ENCODE results near the gene LRRC7. TPM values are rescaled to one million over a fixed set of nuclear protein-coding genes. Genes with fewer than 3 reads are reported as not detected.

LRRC7 gene
- total RNA-seq, 1 experiment from 2014 or later = not detected

- H3K36me3 ChIP-seq (ENCODE audit: insufficient read depth, low read length) = no peaks in the 10 kb centered on the region
- H3K27me3 ChIP-seq (ENCODE audit: low read length) = no peaks in the 10 kb centered on the region
- H2AFZ ChIP-seq (ENCODE audit: low read length) = no peak overlapping the region
- no peaks in the 10 kb centered on the region for H3K4me1 ChIP-seq (ENCODE audit: low read length)
- H3K79me2 ChIP-seq (ENCODE audit: low read length) = no peaks in the 10 kb centered on the region
- H3K27ac ChIP-seq (ENCODE audit: low read length) = no peak overlapping the region
- H3K4me3 ChIP-seq (ENCODE audit: low read length) = no peak overlapping the region
- H3K9me2 ChIP-seq (replicated peaks; ENCODE audit: insufficient read depth, low read length) = no peaks in the 10 kb centered on the region
- no peak overlapping the region for H3K4me2 ChIP-seq (ENCODE audit: low read depth, low read length, poor library complexity, severe bottlenecking)
- no peak overlapping the region for H3K9ac ChIP-seq (ENCODE audit: low read length)
- H3K9me3 ChIP-seq (ENCODE audit: low read length) = no peaks in the 10 kb centered on the region
- no peaks in the 10 kb centered on the region for H4K20me1 ChIP-seq (ENCODE audit: insufficient read depth, low read depth, low read length)
- DNase-seq = no peak
Observed at GRCh38 chr1:70101231-70101630, 533.5 kb downstream of the LRRC7 start.

DNA sequence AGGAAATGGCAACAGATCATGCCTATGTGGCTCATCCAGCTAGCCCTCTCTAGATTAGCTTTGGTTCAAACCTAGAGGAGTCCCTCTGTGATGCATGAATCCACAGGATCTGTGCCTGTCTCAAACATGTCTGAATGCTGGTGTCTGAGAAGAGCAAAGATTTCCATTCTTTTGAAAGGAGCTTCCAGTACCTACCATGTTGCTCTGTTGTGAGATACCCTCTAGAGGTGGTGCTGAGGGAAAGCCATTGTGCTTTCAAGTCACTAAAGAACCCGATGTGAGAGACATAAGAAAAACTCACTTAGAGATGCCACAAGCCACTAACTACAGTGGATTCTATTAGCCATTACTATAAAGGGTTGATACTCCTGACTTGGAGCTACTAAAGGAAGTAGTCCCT is 534.1 kb downstream of the LRRC7 start:
- Histone ChIP-seq H3K27ac (ENCODE audit: low read length) (no peak overlapping the region), H3K36me3 (ENCODE audit: insufficient read depth, low read length) (no peaks in the 10 kb centered on the region), H2AFZ (ENCODE audit: low read length) (no peak overlapping the region), H3K79me2 (ENCODE audit: low read length) (no peaks in the 10 kb centered on the region), H3K9me3 (ENCODE audit: low read length) (no peaks in the 10 kb centered on the region), H3K9ac (ENCODE audit: low read length) (no peak overlapping the region), H3K4me2 (ENCODE audit: low read depth, low read length, poor library complexity, severe bottlenecking) (no peak overlapping the region), H3K27me3 (ENCODE audit: low read length) (no peaks in the 10 kb centered on the region), H3K4me1 (ENCODE audit: low read length) (no peaks in the 10 kb centered on the region), H3K4me3 (ENCODE audit: low read length) (no peak overlapping the region), H4K20me1 (ENCODE audit: insufficient read depth, low read depth, low read length) (no peaks in the 10 kb centered on the region), H3K9me2 (replicated peaks; ENCODE audit: insufficient read depth, low read length) (no peaks in the 10 kb centered on the region)
- no peak for DNase-seq

GRCh38 chr1:70103770-70104169 is 536.0 kb downstream of the LRRC7 start:
- Histone ChIP-seq H3K4me3 (ENCODE audit: low read length) (no peak overlapping the region), H3K36me3 (ENCODE audit: insufficient read depth, low read length) (no peaks in the 10 kb centered on the region), H3K79me2 (ENCODE audit: low read length) (no peaks in the 10 kb centered on the region), H3K4me2 (ENCODE audit: low read depth, low read length, poor library complexity, severe bottlenecking) (no peak overlapping the region), H3K9me3 (ENCODE audit: low read length) (no peaks in the 10 kb centered on the region), H3K27ac (ENCODE audit: low read length) (no peak overlapping the region), H3K9ac (ENCODE audit: low read length) (no peak overlapping the region), H2AFZ (ENCODE audit: low read length) (no peak overlapping the region), H3K27me3 (ENCODE audit: low read length) (no peaks in the 10 kb centered on the region), H3K9me2 (replicated peaks; ENCODE audit: insufficient read depth, low read length) (no peaks in the 10 kb centered on the region), H4K20me1 (ENCODE audit: insufficient read depth, low read depth, low read length) (no peaks in the 10 kb centered on the region), H3K4me1 (ENCODE audit: low read length) (no peaks in the 10 kb centered on the region)
- DNase-seq = no peak

- H3K4me2 ChIP-seq (ENCODE audit: low read depth, low read length, poor library complexity, severe bottlenecking) = no peak overlapping the region
- H3K36me3 ChIP-seq (ENCODE audit: insufficient read depth, low read length) = no peaks in the 10 kb centered on the region
- no peaks in the 10 kb centered on the region for H3K79me2 ChIP-seq (ENCODE audit: low read length)
- no peak overlapping the region for H2AFZ ChIP-seq (ENCODE audit: low read length)
- DNase-seq = no peak
- no peak overlapping the region for H3K9ac ChIP-seq (ENCODE audit: low read length)
- no peaks in the 10 kb centered on the region for H3K27me3 ChIP-seq (ENCODE audit: low read length)
- H4K20me1 ChIP-seq (ENCODE audit: insufficient read depth, low read depth, low read length) = no peaks in the 10 kb centered on the region
- no peaks in the 10 kb centered on the region for H3K9me2 ChIP-seq (replicated peaks; ENCODE audit: insufficient read depth, low read length)
- H3K27ac ChIP-seq (ENCODE audit: low read length) = no peak overlapping the region
- no peaks in the 10 kb centered on the region for H3K9me3 ChIP-seq (ENCODE audit: low read length)
- H3K4me3 ChIP-seq (ENCODE audit: low read length) = no peak overlapping the region
- H3K4me1 ChIP-seq (ENCODE audit: low read length) = no peaks in the 10 kb centered on the region
Observed at GRCh38 chr1:70109241-70109640, 541.5 kb downstream of the LRRC7 start.

- Histone ChIP-seq H2AFZ (ENCODE audit: low read length) (no peak overlapping the region), H3K9me2 (replicated peaks; ENCODE audit: insufficient read depth, low read length) (no peaks in the 10 kb centered on the region), H3K36me3 (ENCODE audit: insufficient read depth, low read length) (no peaks in the 10 kb centered on the region), H3K4me2 (ENCODE audit: low read depth, low read length, poor library complexity, severe bottlenecking) (no peak overlapping the region), H3K4me3 (ENCODE audit: low read length) (no peak overlapping the region), H3K27ac (ENCODE audit: low read length) (no peak overlapping the region), H3K79me2 (ENCODE audit: low read length) (no peaks in the 10 kb centered on the region), H3K27me3 (ENCODE audit: low read length) (no peaks in the 10 kb centered on the region), H3K9ac (ENCODE audit: low read length) (no peak overlapping the region), H3K4me1 (ENCODE audit: low read length) (no peaks in the 10 kb centered on the region), H4K20me1 (ENCODE audit: insufficient read depth, low read depth, low read length) (no peaks in the 10 kb centered on the region), H3K9me3 (ENCODE audit: low read length) (no peaks in the 10 kb centered on the region)
- DNase-seq = no peak
Observed at GRCh38 chr1:70112838-70113237, 545.1 kb downstream of the LRRC7 start.

DNA sequence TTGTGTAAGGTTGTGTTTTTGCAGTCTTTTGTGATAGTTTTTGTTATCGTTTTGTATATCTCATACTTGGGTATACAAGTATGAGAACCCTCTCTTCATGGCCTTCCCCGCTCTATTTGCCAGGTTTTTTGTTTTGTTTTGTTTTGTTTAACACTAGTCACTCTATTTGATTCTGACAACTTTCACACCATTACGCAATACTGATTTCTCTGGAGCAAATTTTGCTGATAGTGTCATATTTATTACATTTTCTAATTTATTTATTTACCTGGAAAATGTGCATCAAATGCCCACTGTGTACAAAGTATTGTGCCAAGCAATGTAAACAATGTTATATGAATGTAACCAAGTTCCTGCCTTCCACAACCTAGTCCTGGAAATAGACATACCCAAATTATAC is 547.6 kb downstream of the LRRC7 start:
- Histone ChIP-seq H3K27ac (ENCODE audit: low read length) (no peak overlapping the region), H3K79me2 (ENCODE audit: low read length) (no peaks in the 10 kb centered on the region), H3K4me1 (ENCODE audit: low read length) (no peaks in the 10 kb centered on the region), H3K36me3 (ENCODE audit: insufficient read depth, low read length) (no peaks in the 10 kb centered on the region), H3K27me3 (ENCODE audit: low read length) (no peaks in the 10 kb centered on the region), H3K9ac (ENCODE audit: low read length) (no peak overlapping the region), H3K9me2 (replicated peaks; ENCODE audit: insufficient read depth, low read length) (no peaks in the 10 kb centered on the region), H2AFZ (ENCODE audit: low read length) (no peak overlapping the region), H3K4me2 (ENCODE audit: low read depth, low read length, poor library complexity, severe bottlenecking) (no peak overlapping the region), H3K4me3 (ENCODE audit: low read length) (no peak overlapping the region), H3K9me3 (ENCODE audit: low read length) (no peaks in the 10 kb centered on the region), H4K20me1 (ENCODE audit: insufficient read depth, low read depth, low read length) (no peaks in the 10 kb centered on the region)
- DNase-seq = no peak

GRCh38 chr1:70117046-70117445 is 549.3 kb downstream of the LRRC7 start:
- H3K27me3 ChIP-seq (ENCODE audit: low read length) = no peaks in the 10 kb centered on the region
- H3K36me3 ChIP-seq (ENCODE audit: insufficient read depth, low read length) = no peaks in the 10 kb centered on the region
- no peaks in the 10 kb centered on the region for H3K79me2 ChIP-seq (ENCODE audit: low read length)
- no peaks in the 10 kb centered on the region for H3K4me1 ChIP-seq (ENCODE audit: low read length)
- H3K9me2 ChIP-seq (replicated peaks; ENCODE audit: insufficient read depth, low read length) = no peaks in the 10 kb centered on the region
- no peak overlapping the region for H3K4me3 ChIP-seq (ENCODE audit: low read length)
- no peaks in the 10 kb centered on the region for H3K9me3 ChIP-seq (ENCODE audit: low read length)
- DNase-seq = no peak
- no peak overlapping the region for H3K27ac ChIP-seq (ENCODE audit: low read length)
- no peak overlapping the region for H3K9ac ChIP-seq (ENCODE audit: low read length)
- no peaks in the 10 kb centered on the region for H4K20me1 ChIP-seq (ENCODE audit: insufficient read depth, low read depth, low read length)
- no peak overlapping the region for H2AFZ ChIP-seq (ENCODE audit: low read length)
- H3K4me2 ChIP-seq (ENCODE audit: low read depth, low read length, poor library complexity, severe bottlenecking) = no peak overlapping the region

- no peak overlapping the region for H3K27ac ChIP-seq (ENCODE audit: low read length)
- no peaks in the 10 kb centered on the region for H3K4me1 ChIP-seq (ENCODE audit: low read length)
- no peak overlapping the region for H3K4me3 ChIP-seq (ENCODE audit: low read length)
- H3K4me2 ChIP-seq (ENCODE audit: low read depth, low read length, poor library complexity, severe bottlenecking) = no peak overlapping the region
- H3K9me3 ChIP-seq (ENCODE audit: low read length) = no peaks in the 10 kb centered on the region
- no peak for DNase-seq
- no peaks in the 10 kb centered on the region for H3K36me3 ChIP-seq (ENCODE audit: insufficient read depth, low read length)
- no peaks in the 10 kb centered on the region for H4K20me1 ChIP-seq (ENCODE audit: insufficient read depth, low read depth, low read length)
- H3K79me2 ChIP-seq (ENCODE audit: low read length) = no peaks in the 10 kb centered on the region
- H3K9me2 ChIP-seq (replicated peaks; ENCODE audit: insufficient read depth, low read length) = no peaks in the 10 kb centered on the region
- no peak overlapping the region for H2AFZ ChIP-seq (ENCODE audit: low read length)
- H3K9ac ChIP-seq (ENCODE audit: low read length) = no peak overlapping the region
- no peaks in the 10 kb centered on the region for H3K27me3 ChIP-seq (ENCODE audit: low read length)
Observed at GRCh38 chr1:70134148-70134547, 566.4 kb downstream of the LRRC7 start.

DNA sequence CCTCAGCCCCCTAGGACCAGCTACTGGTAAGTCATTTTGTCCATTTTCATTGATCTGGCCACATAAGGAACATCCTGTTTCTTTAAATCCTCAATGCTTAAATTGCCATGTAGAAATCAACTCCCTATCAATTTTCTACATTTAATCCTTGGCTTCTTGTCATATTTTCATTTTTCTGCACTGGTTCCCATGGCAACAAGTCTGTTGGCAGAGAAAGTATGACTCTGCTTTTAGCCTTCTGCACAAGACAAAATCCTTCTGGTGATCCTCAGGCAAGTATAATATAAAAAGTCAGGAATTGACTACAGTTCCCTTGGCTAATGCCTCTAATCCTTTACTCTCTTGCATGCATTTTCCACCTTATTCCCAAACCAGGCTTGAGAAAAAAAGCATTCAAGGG is 572.6 kb downstream of the LRRC7 start:
- Histone ChIP-seq H3K79me2 (ENCODE audit: low read length) (no peaks in the 10 kb centered on the region), H4K20me1 (ENCODE audit: insufficient read depth, low read depth, low read length) (no peaks in the 10 kb centered on the region), H2AFZ (ENCODE audit: low read length) (no peak overlapping the region), H3K9ac (ENCODE audit: low read length) (no peak overlapping the region), H3K9me3 (ENCODE audit: low read length) (no peaks in the 10 kb centered on the region), H3K36me3 (ENCODE audit: insufficient read depth, low read length) (peaks cover 5% of the 10 kb centered on the region; the same call in 1 of the 2 replicates), H3K4me3 (ENCODE audit: low read length) (no peak overlapping the region), H3K27ac (ENCODE audit: low read length) (no peak overlapping the region), H3K4me1 (ENCODE audit: low read length) (no peaks in the 10 kb centered on the region), H3K27me3 (ENCODE audit: low read length) (no peaks in the 10 kb centered on the region), H3K4me2 (ENCODE audit: low read depth, low read length, poor library complexity, severe bottlenecking) (no peak overlapping the region), H3K9me2 (replicated peaks; ENCODE audit: insufficient read depth, low read length) (no peaks in the 10 kb centered on the region)
- DNase-seq = no peak

Data from Karpas-422 (cell line).